Activated CD4-positive, alpha-beta T cell treated with anti-CD3 and anti-CD28 coated beads, Interleukin-2, amount 10 ng/mL, durations not matched to agents 7 days and 5 days (primary cell): ENCODE data around the gene PTPRE. TPM values are rescaled to one million over a fixed set of nuclear protein-coding genes. Genes with fewer than 3 reads are reported as not detected.

Experiments
- CTCF ChIA-PET: fragments of 350-600 bp; sonication (Branson Sonifier 250); formaldehyde crosslinking; loops from one replicate; lab custom pipeline; 2021; ENCODE audit warnings: antibody characterized with exemption; lab: Charles Lee
- POLR2A ChIA-PET: fragments of 350-600 bp; sonication (Branson Sonifier 250); formaldehyde crosslinking; loops from one replicate; lab custom pipeline; 2021; ENCODE audit warnings: antibody characterized with exemption; lab: Charles Lee
- DNase-seq: peaks from one replicate; pipeline ENCODE4 v3.0.0-alpha.2; 2020
- H3K27ac Mint-ChIP-seq: one replicate; pipeline ENCODE4 v1.8.0; 2021; ENCODE audit warnings: mild to moderate bottlenecking, moderate library complexity, mixed read lengths
- H3K27me3 Mint-ChIP-seq: one replicate; pipeline ENCODE4 v1.8.0; 2021; ENCODE audit warnings: mixed read lengths
- H3K36me3 Mint-ChIP-seq: one replicate; pipeline ENCODE4 v1.8.0; 2021; ENCODE audit warnings: low read depth, mixed read lengths
- H3K4me1 Mint-ChIP-seq: one replicate; pipeline ENCODE4 v1.8.0; 2021; ENCODE audit warnings: mixed read lengths
- H3K4me3 Mint-ChIP-seq: one replicate; pipeline ENCODE4 v1.8.0; 2021; ENCODE audit warnings: mild to moderate bottlenecking, moderate library complexity, mixed read lengths
- H3K9me3 Mint-ChIP-seq: one replicate; pipeline ENCODE4 v1.8.0; 2021; ENCODE audit warnings: mixed read lengths
- total RNA-seq, 2 experiments: library from RNA; stranded (reverse); gene quantifications; one replicate each; pipeline ENCODE4 v1.2.3, GENCODE V29; 2021

PTPRE gene
- total RNA-seq, 2 experiments from 2014 or later, result 24.1 to 25.6 TPM

DNA sequence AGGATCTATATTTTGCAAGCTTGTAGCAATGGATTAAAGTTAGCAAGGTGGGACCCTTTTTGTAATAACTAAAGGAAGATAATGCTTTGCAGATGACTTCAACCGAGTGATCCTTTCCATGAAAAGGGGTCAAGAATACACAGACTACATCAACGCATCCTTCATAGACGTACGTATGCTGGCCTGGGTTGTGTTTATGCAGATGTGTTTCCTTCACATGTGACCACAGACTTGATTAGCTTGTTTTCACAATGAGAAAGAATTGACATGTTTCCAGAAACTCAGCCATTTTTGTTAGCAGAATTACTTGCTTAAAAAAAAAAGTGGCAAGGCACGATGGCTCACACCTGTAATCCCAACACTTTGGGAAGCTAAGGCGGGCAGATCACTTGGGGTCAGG is 165.1 kb downstream of the PTPRE start:
- no peak overlapping the region for H3K27ac Mint-ChIP-seq
- POLR2A ChIA-PET, result no interaction called here
- peaks cover 44% of the 10 kb centered on the region for H3K36me3 Mint-ChIP-seq
- no peak for DNase-seq
- peaks cover 22% of the 10 kb centered on the region for H3K4me1 Mint-ChIP-seq
- no peaks in the 10 kb centered on the region for H3K27me3 Mint-ChIP-seq
- H3K9me3 Mint-ChIP-seq, result peaks cover 4% of the 10 kb centered on the region
- CTCF ChIA-PET, result interaction anchor here (4.4 kb wide), 1 partner anchor 37 kb away, joined by 51 read pairs; no protein-coding TSS in a partner anchor
- H3K4me3 Mint-ChIP-seq, result no peak overlapping the region

DNA sequence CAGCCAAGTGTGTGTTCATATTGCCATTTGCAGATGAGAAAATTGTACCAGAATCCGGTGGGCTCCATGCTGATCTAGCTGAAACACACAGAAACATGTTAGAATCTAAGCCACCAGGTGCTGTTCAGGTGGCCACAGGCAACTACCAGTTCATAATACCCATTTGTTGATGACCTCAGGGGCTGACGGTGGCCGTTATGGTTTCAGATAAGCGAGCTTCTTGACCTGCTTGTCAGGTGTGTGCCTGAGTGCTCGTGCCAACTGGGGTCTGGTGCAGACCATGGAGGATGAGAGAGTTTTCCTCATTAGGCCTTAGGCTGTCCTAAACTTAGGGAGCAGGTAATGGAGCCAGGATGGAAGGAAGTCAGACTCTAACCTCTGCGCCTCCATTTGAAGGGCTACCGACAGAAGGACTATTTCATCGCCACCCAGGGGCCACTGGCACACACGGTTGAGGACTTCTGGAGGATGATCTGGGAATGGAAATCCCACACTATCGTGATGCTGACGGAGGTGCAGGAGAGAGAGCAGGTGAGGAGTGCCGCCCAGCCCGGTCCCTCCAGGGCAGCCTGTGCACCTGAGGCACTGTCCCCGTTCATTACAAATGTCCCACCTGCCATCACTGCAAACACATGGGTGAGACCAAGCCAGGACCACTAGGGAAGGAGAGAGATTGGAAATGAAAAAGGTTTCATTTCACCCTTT is 166.2 kb downstream of the PTPRE start:
- Mint-ChIP-seq H3K27ac (no peak overlapping the region), H3K4me1 (peaks cover 17% of the 10 kb centered on the region), H3K9me3 (no peaks in the 10 kb centered on the region), H3K27me3 (no peaks in the 10 kb centered on the region), H3K36me3 (peaks cover 37% of the 10 kb centered on the region), H3K4me3 (no peak overlapping the region)
- no peak for DNase-seq
- ChIA-PET POLR2A (no interaction called here), CTCF (interaction anchor here (3.0 kb wide), 1 partner anchor 38 kb away, joined by 12 read pairs; no protein-coding TSS in a partner anchor)

GRCh38 chr10:128073890-128074289 is 167.0 kb downstream of the PTPRE start:
- ChIA-PET CTCF (interaction anchor here (1.8 to 3.0 kb wide), 2 partner anchors 11 to 39 kb away, joined by 5 to 12 read pairs; no protein-coding TSS in a partner anchor), POLR2A (no interaction called here)
- Mint-ChIP-seq H3K27ac (no peak overlapping the region), H3K4me3 (no peak overlapping the region), H3K27me3 (no peaks in the 10 kb centered on the region), H3K9me3 (no peaks in the 10 kb centered on the region), H3K36me3 (peaks cover 35% of the 10 kb centered on the region), H3K4me1 (peaks cover 17% of the 10 kb centered on the region)
- DNase-seq, result no peak

GRCh38 chr10:128074589-128074988 is 167.7 kb downstream of the PTPRE start:
- POLR2A ChIA-PET, result no interaction called here
- no peak overlapping the region for H3K4me3 Mint-ChIP-seq

DNA sequence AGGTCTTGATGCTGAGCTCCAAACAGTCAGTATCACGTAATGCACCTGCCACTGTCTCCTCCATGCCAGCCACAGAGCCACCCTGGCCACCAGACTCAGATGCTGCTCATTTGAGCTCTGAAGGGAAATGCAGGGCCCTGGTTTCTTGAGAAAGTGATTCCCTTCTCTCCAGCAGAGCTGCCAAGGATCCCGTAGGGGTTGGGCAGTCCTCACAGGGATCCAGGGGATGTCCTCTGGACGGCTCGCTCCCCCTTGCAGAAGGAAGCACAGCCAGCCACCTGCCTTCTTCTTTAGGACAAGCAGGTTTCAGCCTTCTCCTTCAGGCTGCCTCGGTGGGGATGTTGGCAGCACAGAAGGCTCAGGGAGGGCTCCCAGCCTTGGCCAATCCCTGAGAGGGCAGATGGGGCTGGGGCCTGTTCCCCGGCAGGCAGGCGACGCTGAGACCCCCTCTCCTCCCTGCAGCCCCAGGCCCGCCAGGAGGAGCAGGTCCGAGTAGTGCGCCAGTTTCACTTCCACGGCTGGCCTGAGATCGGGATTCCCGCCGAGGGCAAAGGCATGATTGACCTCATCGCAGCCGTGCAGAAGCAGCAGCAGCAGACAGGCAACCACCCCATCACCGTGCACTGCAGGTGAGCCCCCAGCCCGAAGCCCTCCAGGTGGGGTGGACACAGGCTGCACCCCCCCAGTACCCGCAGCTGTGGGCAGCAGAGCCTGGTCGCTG is 170.4 kb downstream of the PTPRE start:
- Mint-ChIP-seq H3K27me3 (no peaks in the 10 kb centered on the region), H3K36me3 (peaks cover 33% of the 10 kb centered on the region), H3K9me3 (no peaks in the 10 kb centered on the region), H3K4me1 (peaks cover 11% of the 10 kb centered on the region), H3K4me3 (no peak overlapping the region), H3K27ac (no peak overlapping the region)
- CTCF ChIA-PET, result interaction anchor here (1.0 to 1.2 kb wide), 2 partner anchors 37 to 171 kb away, joined by 3 read pairs; no protein-coding TSS in a partner anchor
- POLR2A ChIA-PET, result no interaction called here
- DNase-seq, result no peak

More at GRCh38 chr10:128074589-128074988, 167.7 kb downstream of the PTPRE start:
- Mint-ChIP-seq H3K36me3 (peaks cover 38% of the 10 kb centered on the region), H3K27me3 (no peaks in the 10 kb centered on the region), H3K4me1 (peaks cover 16% of the 10 kb centered on the region), H3K9me3 (no peaks in the 10 kb centered on the region), H3K27ac (no peak overlapping the region)
- CTCF ChIA-PET, result interaction anchor here (1.0 to 3.0 kb wide), 3 partner anchors 11 to 39 kb away, joined by 3 to 12 read pairs (median 5); no protein-coding TSS in a partner anchor
- no peak for DNase-seq

DNA sequence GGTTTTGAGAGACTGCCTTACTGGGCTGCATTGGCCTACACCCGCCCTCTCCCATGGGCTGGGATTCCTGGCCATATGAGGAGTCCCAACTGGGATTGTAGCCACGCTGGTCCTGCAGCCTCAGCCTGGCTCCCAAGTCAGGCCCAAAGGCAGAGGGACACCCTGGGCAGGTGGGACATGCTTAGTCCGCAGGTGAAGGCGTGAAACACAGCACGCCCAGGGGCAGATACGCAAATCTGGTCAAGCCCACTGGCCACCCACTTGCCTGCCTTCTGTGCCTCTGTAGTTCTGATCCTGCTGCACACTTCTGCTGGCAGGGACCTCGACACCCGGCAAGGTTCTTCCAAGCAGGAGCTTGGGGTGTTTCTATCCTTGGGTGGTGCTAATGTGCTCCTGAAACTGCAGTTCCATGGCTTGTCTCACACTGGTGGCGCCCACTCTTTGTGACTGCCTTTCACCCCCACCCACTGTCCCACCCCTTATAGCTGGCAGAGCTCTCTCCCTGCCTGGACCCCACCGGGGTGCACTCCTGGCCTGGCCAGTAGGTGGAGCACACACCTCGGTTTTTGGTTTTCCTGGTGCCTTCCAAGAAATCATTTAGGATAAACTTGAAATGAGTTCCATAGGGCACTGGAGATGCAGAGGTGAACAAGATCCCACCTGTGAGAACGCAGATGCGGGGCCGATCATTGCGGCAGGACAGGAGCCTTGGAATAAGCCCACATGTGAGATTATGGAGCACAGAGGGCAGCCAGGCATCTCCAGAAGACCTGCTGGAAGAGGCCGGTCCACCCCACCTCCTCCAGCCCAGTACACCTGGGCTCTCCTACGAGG is 171.4 kb downstream of the PTPRE start:
- Mint-ChIP-seq H3K36me3 (peaks cover 26% of the 10 kb centered on the region), H3K4me3 (no peak overlapping the region), H3K27ac (no peak overlapping the region), H3K4me1 (peaks cover 9% of the 10 kb centered on the region), H3K27me3 (no peaks in the 10 kb centered on the region), H3K9me3 (no peaks in the 10 kb centered on the region)
- ChIA-PET CTCF (interaction anchor here (0.5 to 2.2 kb wide), 7 partner anchors 17 to 156 kb away, joined by 3 to 10 read pairs (median 3); no protein-coding TSS in a partner anchor), POLR2A (no interaction called here)
- peak; percentile 39 for DNase-seq

DNA sequence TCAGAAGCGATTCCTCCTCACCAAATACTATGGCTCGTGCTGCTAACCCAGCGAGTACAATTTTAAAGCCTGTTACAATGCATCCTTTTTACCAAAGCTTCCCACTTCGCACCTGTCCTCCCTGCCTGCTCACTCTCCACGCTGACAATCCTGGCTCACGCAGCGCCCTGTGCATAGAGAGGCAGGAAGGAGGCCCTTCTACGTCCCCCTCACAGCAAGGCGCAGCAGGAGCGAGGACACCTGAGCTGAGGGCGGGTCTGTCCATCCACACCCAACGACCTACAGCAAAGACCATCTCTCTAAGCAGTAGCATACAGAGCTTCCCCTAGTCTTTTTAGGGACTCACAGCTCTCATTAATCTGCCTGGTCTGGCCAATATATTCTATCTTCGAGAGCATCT is 173.3 kb downstream of the PTPRE start:
- Mint-ChIP-seq H3K27ac (no peak overlapping the region), H3K4me3 (no peak overlapping the region)
- CTCF ChIA-PET, result interaction anchor here (0.7 to 1.5 kb wide), 4 partner anchors 11 to 43 kb away, joined by 3 to 6 read pairs (median 3); no protein-coding TSS in a partner anchor

DNA sequence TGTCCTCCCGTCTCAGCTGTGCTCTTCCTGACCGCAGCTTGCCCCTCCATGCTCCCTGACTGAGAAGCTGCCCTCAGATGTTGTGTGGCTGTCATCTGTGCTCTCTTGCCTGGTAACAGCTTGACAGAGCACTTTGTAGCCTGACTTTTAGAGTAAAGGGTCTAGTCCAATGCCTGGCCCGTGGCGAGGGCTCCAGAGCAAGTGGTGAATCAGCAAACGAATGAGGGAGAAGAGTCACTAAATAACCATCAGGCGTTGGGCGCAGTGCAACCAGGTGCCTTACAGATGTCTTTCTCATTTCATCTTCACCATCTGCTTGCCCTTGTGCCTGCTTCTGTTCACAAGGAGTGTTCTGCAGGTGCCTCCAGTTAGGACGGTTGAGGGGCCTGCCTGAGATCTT is 173.7 kb downstream of the PTPRE start:
- CTCF ChIA-PET, result interaction anchor here (0.8 to 3.2 kb wide), 3 partner anchors 11 to 43 kb away, joined by 3 to 12 read pairs (median 6); no protein-coding TSS in a partner anchor
- POLR2A ChIA-PET, result no interaction called here
- Mint-ChIP-seq H3K27me3 (no peaks in the 10 kb centered on the region), H3K4me1 (no peaks in the 10 kb centered on the region), H3K27ac (no peak overlapping the region), H3K36me3 (peaks cover 9% of the 10 kb centered on the region), H3K4me3 (no peak overlapping the region), H3K9me3 (no peaks in the 10 kb centered on the region)
- no peak for DNase-seq

More for the DNA sequence above, 173.3 kb downstream of the PTPRE start:
- Mint-ChIP-seq H3K36me3 (peaks cover 11% of the 10 kb centered on the region), H3K9me3 (no peaks in the 10 kb centered on the region), H3K4me1 (no peaks in the 10 kb centered on the region), H3K27me3 (no peaks in the 10 kb centered on the region)
- POLR2A ChIA-PET, result no interaction called here
- no peak for DNase-seq

- H3K27me3 Mint-ChIP-seq, result no peaks in the 10 kb centered on the region
- no peaks in the 10 kb centered on the region for H3K9me3 Mint-ChIP-seq
- no peaks in the 10 kb centered on the region for H3K4me1 Mint-ChIP-seq
- H3K27ac Mint-ChIP-seq, result no peak overlapping the region
- DNase-seq, result no peak
- H3K4me3 Mint-ChIP-seq, result no peak overlapping the region
- ChIA-PET CTCF (interaction anchor here (1.1 to 3.2 kb wide), 2 partner anchors 12 to 14 kb away, joined by 4 to 12 read pairs; no protein-coding TSS in a partner anchor), POLR2A (no interaction called here)
- H3K36me3 Mint-ChIP-seq, result peaks cover 9% of the 10 kb centered on the region
Measured at GRCh38 chr10:128081222-128081621, 174.3 kb downstream of the PTPRE start.

GRCh38 chr10:128081720-128082119 is 174.8 kb downstream of the PTPRE start:
- POLR2A ChIA-PET, result no interaction called here
- Mint-ChIP-seq H3K36me3 (peaks cover 9% of the 10 kb centered on the region), H3K27me3 (no peaks in the 10 kb centered on the region), H3K4me3 (no peak overlapping the region), H3K9me3 (no peaks in the 10 kb centered on the region), H3K27ac (no peak overlapping the region), H3K4me1 (no peaks in the 10 kb centered on the region)
- CTCF ChIA-PET, result interaction anchor here (1.1 to 3.2 kb wide), 2 partner anchors 12 to 14 kb away, joined by 4 to 12 read pairs; no protein-coding TSS in a partner anchor
- DNase-seq, result no peak

DNA sequence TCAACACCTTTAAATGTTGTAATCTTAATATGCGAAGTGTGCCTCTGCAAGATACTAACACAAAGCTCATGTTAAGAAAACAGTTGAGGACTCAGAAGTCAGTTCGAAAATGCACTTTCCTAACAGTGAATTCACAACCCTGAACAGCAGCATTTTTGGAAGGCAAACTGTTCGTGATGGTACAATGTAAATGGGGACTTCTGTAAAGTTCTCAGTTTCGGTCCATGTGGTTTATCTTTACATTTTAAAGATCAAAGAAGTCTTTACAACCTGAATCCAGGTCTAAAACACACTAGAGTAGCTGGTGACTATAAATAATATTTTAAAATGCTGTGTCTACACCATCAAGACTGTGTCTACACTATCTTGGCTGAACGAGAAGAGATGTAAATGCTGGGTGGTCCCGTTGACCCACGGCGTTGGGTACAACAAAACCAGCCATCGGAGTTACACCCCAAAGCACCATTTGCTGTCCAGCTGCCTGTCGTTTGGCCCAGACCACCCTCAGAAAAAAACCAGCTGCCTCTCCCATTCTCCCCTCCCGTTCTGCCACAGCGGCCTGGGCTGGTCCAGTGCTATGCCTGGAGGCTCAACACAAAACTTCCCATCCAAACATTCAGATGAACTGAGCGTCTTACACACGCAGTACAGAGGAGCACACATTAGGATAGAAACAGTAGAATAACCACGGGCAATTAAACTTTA is 176.4 kb downstream of the PTPRE start:
- no peak overlapping the region for H3K27ac Mint-ChIP-seq

More for the DNA sequence above, 176.4 kb downstream of the PTPRE start:
- Mint-ChIP-seq H3K36me3 (peaks cover 9% of the 10 kb centered on the region), H3K4me1 (peaks cover 6% of the 10 kb centered on the region), H3K4me3 (no peak overlapping the region), H3K27me3 (no peaks in the 10 kb centered on the region), H3K9me3 (no peaks in the 10 kb centered on the region)
- DNase-seq, result no peak
- ChIA-PET POLR2A (no interaction called here), CTCF (interaction anchor here (1.6 to 3.2 kb wide), 2 partner anchors 12 to 14 kb away, joined by 6 to 12 read pairs; no protein-coding TSS in a partner anchor)
